GM12878 (cell line): ENCODE results near the gene CCNY. TPM values are rescaled to one million over a fixed set of nuclear protein-coding genes. Genes with fewer than 3 reads are reported as not detected.

ENCODE experiments used
- ATAC-seq: fragments of 200-7000 bp; cut with Tn5 transposase; 3 replicates; pipeline ENCODE4 v1.9.1; 2020; ENCODE audit warnings: mild to moderate bottlenecking, moderate library complexity
- BruUV-seq: library from RNA; stranded (reverse); fragments of 400-500 nt; replicated peaks from 2 replicates; lab custom pipeline; 2021; lab: Mats Ljungman, UMichigan
- CTCF ChIA-PET: fragments of 300-600 bp; sonication (Branson Sonifier 250); formaldehyde crosslinking; extraction: SDS; loops from one replicate; lab custom pipeline; 2021; ENCODE audit warnings: inconsistent platforms; lab: Yijun Ruan, JAX
- POLR2A ChIA-PET: fragments of 350-600 bp; formaldehyde crosslinking; extraction: SDS; loops from one replicate; lab custom pipeline; 2021; ENCODE audit warnings: inconsistent platforms; lab: Charles Lee
- RAD21 ChIA-PET: fragments of 300-600 bp; sonication (Branson Sonifier 250); formaldehyde crosslinking; loops from one replicate; lab custom pipeline; 2023; ENCODE audit warnings: antibody characterized with exemption; ENCODE audit not compliant: unreplicated experiment; lab: Charles Lee
- SMC1A ChIA-PET: fragments of 300-600 bp; sonication (Branson Sonifier 250); formaldehyde crosslinking; loops from one replicate; lab custom pipeline; 2023; ENCODE audit not compliant: unreplicated experiment, uncharacterized antibody; lab: Charles Lee
- DNase-seq: peaks from one replicate; pipeline ENCODE4 v3.0.0-alpha.2; 2011; ENCODE audit warnings: low read depth, low spot score
- FAIRE-seq: peaks from 3 replicates; lab custom pipeline; 2011; peaks lifted over from hg19 to GRCh38; lab: Jason Lieb, UNC
- H2AFZ ChIP-seq: 2 replicates; pipeline ENCODE4 v1.6.0; 2011; ENCODE audit warnings: low read depth, low read length, control low read depth; ENCODE audit not compliant: control insufficient read depth
- H3K27ac ChIP-seq: 2 replicates; pipeline ENCODE4 v1.5.1; 2011; ENCODE audit warnings: control low read depth; ENCODE audit not compliant: control insufficient read depth, insufficient read depth
- H3K27me3 ChIP-seq, 2 experiments: replicated peaks in 1 of 2; 2 replicates each; pipeline versions ENCODE4 v1.6.0 to v1.6.1; 2011; ENCODE audit warnings: low read length in 1 of 2; ENCODE audit not compliant: control insufficient read depth in 2 of 2, insufficient read depth in 2 of 2
- H3K36me3 ChIP-seq, 2 experiments: 2 replicates each; pipeline ENCODE4 v1.5.1; 2011; ENCODE audit warnings: low read length in 1 of 2; ENCODE audit not compliant: control insufficient read depth in 2 of 2, insufficient read depth in 2 of 2
- H3K4me1 ChIP-seq: 2 replicates; pipeline ENCODE4 v1.6.1; 2011; ENCODE audit warnings: mild to moderate bottlenecking, low read length, moderate library complexity, mixed read lengths; ENCODE audit not compliant: control insufficient read depth, insufficient read depth
- H3K4me2 ChIP-seq: 2 replicates; pipeline ENCODE4 v1.6.0; 2011; ENCODE audit warnings: control low read depth; ENCODE audit not compliant: control insufficient read depth, insufficient read depth
- H3K4me3 ChIP-seq: fragments of 200-600 bp; sonication (generic); 2 replicates; pipeline ENCODE4 v1.5.1; 2016
- H3K79me2 ChIP-seq: 2 replicates; pipeline ENCODE4 v1.6.0; 2011; ENCODE audit warnings: low read length; ENCODE audit not compliant: control insufficient read depth, insufficient read depth
- H3K9ac ChIP-seq: 2 replicates; pipeline ENCODE4 v1.8.0; 2011; ENCODE audit warnings: low read length, control low read depth, mixed read lengths; ENCODE audit not compliant: control insufficient read depth, insufficient read depth
- H3K9me3 ChIP-seq: replicated peaks from 3 replicates; pipeline ENCODE4 v1.5.1; 2011; ENCODE audit warnings: mild to moderate bottlenecking, low read length; ENCODE audit not compliant: control insufficient read depth, insufficient read depth
- H4K20me1 ChIP-seq: 2 replicates; pipeline ENCODE4 v1.6.0; 2011; ENCODE audit not compliant: control insufficient read depth, insufficient read depth
- E2F4 ChIP-seq: IDR thresholded peaks from 2 replicates; pipeline ENCODE4 v1.6.1; 2012; ENCODE audit warnings: low read depth, low read length, improper control_type of control experiment
- EGR1 ChIP-seq, 2 experiments: IDR thresholded peaks; 1 replicate in 1 of 2; 2 replicates in 1 of 2; pipeline ENCODE4 v1.6.1; 2011 to 2012; ENCODE audit warnings: low read depth in 2 of 2, low read length in 2 of 2, borderline replicate concordance in 1 of 2, mild to moderate bottlenecking in 1 of 2, moderate library complexity in 1 of 2
- EP300 ChIP-seq, 2 experiments: fragments of 150-350 bp in 1 of 2; IDR thresholded peaks; 2 replicates each; pipeline ENCODE4 v1.6.1; 2011 to 2012; ENCODE audit warnings: low read depth in 2 of 2, low read length in 2 of 2, borderline replicate concordance in 1 of 2, improper control_type of control experiment in 1 of 2, inconsistent platforms in 1 of 2; ENCODE audit not compliant: control insufficient read depth in 1 of 2
- ESRRA ChIP-seq: IDR thresholded peaks from 2 replicates; pipeline ENCODE4 v1.6.1; 2012; ENCODE audit warnings: mild to moderate bottlenecking, low read length, improper control_type of control experiment
- HDAC6 ChIP-seq: fragments of 200-600 bp; sonication (generic); IDR thresholded peaks from one replicate; pipeline ENCODE4 v1.8.0; 2017; ENCODE audit warnings: antibody characterized with exemption; ENCODE audit not compliant: unreplicated experiment
- JUND ChIP-seq: IDR thresholded peaks from 2 replicates; pipeline ENCODE4 v1.6.1; 2012; ENCODE audit warnings: low read depth, mild to moderate bottlenecking, low read length, improper control_type of control experiment, moderate library complexity
- KAT2A ChIP-seq: conservative IDR thresholded peaks from 2 replicates; pipeline ENCODE4 v1.6.1; 2011; ENCODE audit warnings: low read depth, low read length; ENCODE audit not compliant: control insufficient read depth
- LARP7 ChIP-seq: fragments of 450-650 bp; IDR thresholded peaks from 2 replicates; pipeline ENCODE4 v1.6.1; 2017; ENCODE audit warnings: mild to moderate bottlenecking
- MEF2B ChIP-seq: fragments of 450-650 bp; IDR thresholded peaks from 2 replicates; pipeline ENCODE4 v1.6.1; 2018; ENCODE audit warnings: mild to moderate bottlenecking, moderate library complexity; ENCODE audit not compliant: partially characterized antibody, poor library complexity, severe bottlenecking
- MTA2 ChIP-seq: fragments of 450-650 bp; IDR thresholded peaks from 2 replicates; pipeline ENCODE4 v1.6.1; 2016; ENCODE audit warnings: low read depth, mild to moderate bottlenecking, moderate library complexity
- MXI1 ChIP-seq: fragments of 150-350 bp; IDR thresholded peaks from 2 replicates; pipeline ENCODE4 v1.6.1; 2011; ENCODE audit warnings: low read depth, mild to moderate bottlenecking, inconsistent platforms, low read length, improper control_type of control experiment
- PAX5 ChIP-seq: IDR thresholded peaks from 2 replicates; pipeline ENCODE4 v1.6.1; 2011; ENCODE audit warnings: low read depth, low read length, borderline replicate concordance
- PML ChIP-seq: IDR thresholded peaks from 2 replicates; pipeline ENCODE4 v1.6.1; 2012; ENCODE audit warnings: low read length, inconsistent platforms
- POLR2A ChIP-seq: IDR thresholded peaks from 2 replicates; pipeline ENCODE4 v1.6.1; 2011; ENCODE audit warnings: low read depth, mild to moderate bottlenecking, low read length
- RAD21 ChIP-seq: IDR thresholded peaks from 2 replicates; pipeline ENCODE4 v1.6.1; 2011; ENCODE audit warnings: mild to moderate bottlenecking, low read depth, low read length, moderate library complexity; ENCODE audit not compliant: insufficient read depth
- RBBP5 ChIP-seq: fragments of 200-600 bp; sonication (generic); conservative IDR thresholded peaks from 2 replicates; pipeline ENCODE4 v1.6.1; 2016
- RUNX3 ChIP-seq: IDR thresholded peaks from 2 replicates; pipeline ENCODE4 v1.6.1; 2012; ENCODE audit warnings: low read length, inconsistent platforms
- SKIL ChIP-seq: fragments of 450-650 bp; IDR thresholded peaks from 2 replicates; pipeline ENCODE4 v1.6.1; 2017; ENCODE audit warnings: mild to moderate bottlenecking, low read depth, inconsistent platforms; ENCODE audit not compliant: poor library complexity, severe bottlenecking
- SREBF1 ChIP-seq: IDR thresholded peaks from 2 replicates; pipeline ENCODE4 v1.6.1; 2012; ENCODE audit warnings: mild to moderate bottlenecking, low read length
- WGBS: methylation state at CpG from one replicate; pipeline ENCODE4 v1.1.6; 2016; ENCODE audit warnings: low lambda C conversion rate; ENCODE audit not compliant: insufficient replicate concordance, insufficient coverage; ENCODE audit errors: missing lambda C conversion rate; 5-methylcytosine and 5-hydroxymethylcytosine counted together
- in situ Hi-C: fragments of 300-500 bp; cut with MboI; formaldehyde crosslinking; loops from 9 replicates; pipeline ENCODE4 v1.14.3; 2018; ENCODE audit warnings: mixed read lengths
- intact Hi-C: fragments of 100-400 bp; cut with micrococcal nuclease; formaldehyde crosslinking; loops from one replicate; pipeline ENCODE4 v1.14.2; 2022; ENCODE audit not compliant: unreplicated experiment
- polyA plus RNA-seq, 11 experiments: library from polyadenylated mRNA; depleted of rRNA in 4 of 11; unstranded in 6 of 11; stranded (reverse) in 5 of 11; fragments of >200 nt; fragmentation: Nextera tagmentation in 4 of 11; fragmentation: Illumina TruSeq in 1 of 11; extraction: Ambion mirVana in 4 of 11; extraction: Trizol in 1 of 11; gene quantifications; 1 replicate in 1 of 11; 2 replicates in 10 of 11; pipeline versions ENCODE4 v1.2.1 to v1.2.3, GENCODE V29; 2011 to 2016; ENCODE audit warnings: inconsistent platforms in 2 of 11, missing spikeins in 2 of 11, low read depth in 1 of 11
- total RNA-seq, 4 experiments: library from RNA; depleted of rRNA in 3 of 4; stranded (reverse); fragments of >200 nt in 3 of 4; fragmentation: Illumina TruSeq in 1 of 4; extraction: Trizol in 1 of 4; gene quantifications; 2 replicates each; pipeline versions ENCODE4 v1.2.1 to v1.2.3, GENCODE V29; 2013 to 2021

The CCNY gene
- total and polyA plus RNA-seq, 10 of the 15 experiments (the other 5 are each of a cell fraction or from before 2014, with no cell fraction given): 3.6 to 50.0 (median 26.1) TPM

GRCh38 chr10:35578618-35578956 lies 242.3 kb downstream of the CCNY start:
- no TSS peak for BruUV-seq

GRCh38 chr10:35579116-35579515 lies 242.8 kb downstream of the CCNY start:
- 61% methylated on average over 3 of the region's 3 CpGs for WGBS
- no TSS peak for BruUV-seq
- no peak for TF ChIP-seq RUNX3
- TF ChIP-seq MXI1: no peak
- TF ChIP-seq PML: no peak
- no peak for TF ChIP-seq SKIL
- no peak for TF ChIP-seq MTA2
- TF ChIP-seq RBBP5: no peak
- no peak for TF ChIP-seq KAT2A
- TF ChIP-seq E2F4: no peak
- TF ChIP-seq PAX5: no peak

More at GRCh38 chr10:35578618-35578956, 242.3 kb downstream of the CCNY start:
- no peak overlapping the region for H3K4me2 ChIP-seq
- H3K9me3 ChIP-seq: no peaks in the 10 kb centered on the region
- DNase-seq (no peak), ATAC-seq (no peak), FAIRE-seq (no peak)
- no peaks in the 10 kb centered on the region; a peak in 1 of 4 replicates for H3K36me3 ChIP-seq
- H3K79me2 ChIP-seq: no peaks in the 10 kb centered on the region
- ChIA-PET SMC1A (interaction anchor here (0.8 to 1.1 kb wide), 3 partner anchors 12 to 35 kb away, joined by 3 to 4 read pairs (median 3); no protein-coding TSS in a partner anchor), POLR2A (interaction anchor here (0.6 kb wide), 1 partner anchor 482 kb away, joined by 6 read pairs; no protein-coding TSS in a partner anchor), RAD21 (no interaction called here), CTCF (interaction anchor here (1.7 kb wide), 1 partner anchor 17 kb away, joined by 5 read pairs; no protein-coding TSS in a partner anchor)
- no peaks in the 10 kb centered on the region for H3K4me1 ChIP-seq
- intact Hi-C loops: no loop called here
- no peaks in the 10 kb centered on the region for H3K27me3 ChIP-seq
- H3K4me3 ChIP-seq: no peak overlapping the region
- TF ChIP-seq ESRRA (no peak), MXI1 (no peak), LARP7 (no peak), POLR2A (no peak), EGR1 (IDR thresholded peaks at IDR 0.05; ENCODE audit: borderline replicate concordance in 1 of 2, low read depth in 2 of 2, low read length in 2 of 2) (no peak), SREBF1 (no peak), JUND (no peak), MEF2B (no peak), HDAC6 (no peak), RAD21 (no peak), EP300 (IDR thresholded peaks at IDR 0.05; ENCODE audit: borderline replicate concordance in 1 of 2, control insufficient read depth in 1 of 2, low read depth in 2 of 2, low read length in 2 of 2) (no peak), KAT2A (no peak)
- no peaks in the 10 kb centered on the region for H4K20me1 ChIP-seq
- in situ Hi-C loops: no loop called here
- no peak overlapping the region for H2AFZ ChIP-seq
- H3K9ac ChIP-seq: no peak overlapping the region
- 82% methylated on average over 4 of the region's 4 CpGs for WGBS
- no peak overlapping the region for H3K27ac ChIP-seq

More at GRCh38 chr10:35579116-35579515, 242.8 kb downstream of the CCNY start:
- ChIA-PET SMC1A (interaction anchor here (1.1 kb wide), 2 partner anchors 12 to 35 kb away, joined by 3 read pairs; no protein-coding TSS in a partner anchor), RAD21 (interaction anchor here (0.9 kb wide), 1 partner anchor 339 kb away, joined by 3 read pairs; no protein-coding TSS in a partner anchor), CTCF (interaction anchor here (0.9 to 1.7 kb wide), 3 partner anchors 16 to 307 kb away, joined by 3 to 8 read pairs (median 5); no protein-coding TSS in a partner anchor), POLR2A (interaction anchor here (0.6 kb wide), 1 partner anchor 482 kb away, joined by 6 read pairs; no protein-coding TSS in a partner anchor)
- Histone ChIP-seq H3K9me3 (no peaks in the 10 kb centered on the region), H3K4me2 (no peak overlapping the region), H3K79me2 (no peaks in the 10 kb centered on the region), H3K4me1 (no peaks in the 10 kb centered on the region), H3K27ac (no peak overlapping the region), H2AFZ (no peak overlapping the region), H3K36me3 (no peaks in the 10 kb centered on the region; a peak in 1 of 4 replicates), H3K9ac (no peak overlapping the region), H3K4me3 (no peak overlapping the region), H3K27me3 (no peaks in the 10 kb centered on the region), H4K20me1 (no peaks in the 10 kb centered on the region)
- FAIRE-seq (no peak), DNase-seq (no peak), ATAC-seq (no peak)
- intact Hi-C loops: no loop called here
- in situ Hi-C loops: no loop called here
